NCI-H345 (cell line): ENCODE results near the gene CYP2J2.
"Not testable (repeated sequence)": the region's sequence is repeated elsewhere in the genome, so short reads cannot be mapped to it uniquely, and the experiment has no call there.

Experiments
- DNase-seq: peaks from one replicate; lab custom pipeline; 2025; lab: John Stamatoyannopoulos, UW

CYP2J2 gene

DNA sequence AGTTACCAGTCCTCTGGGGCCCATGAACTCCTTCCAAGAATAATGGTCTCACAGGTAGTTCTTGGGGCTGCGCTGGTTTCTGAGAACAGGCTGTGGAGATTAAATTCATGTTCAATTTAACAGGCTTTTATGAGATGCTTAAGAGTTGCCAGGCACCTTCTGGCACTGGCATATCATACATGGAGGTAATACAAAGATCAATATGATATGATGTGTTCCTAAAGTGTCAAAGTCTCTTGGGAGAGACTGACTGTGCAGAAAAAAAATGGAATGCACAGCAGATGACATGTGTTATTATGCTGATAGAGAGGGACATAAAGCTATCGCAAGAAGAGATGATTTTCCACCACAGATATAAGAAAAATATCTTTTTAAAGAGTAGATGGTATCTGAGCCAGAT lies 6.8 kb downstream of the CYP2J2 start:
- DNase-seq, result no peak

- DNase-seq, result no peak
Observed at GRCh38 chr1:59917785-59918180, 8.8 kb downstream of the CYP2J2 start.

GRCh38 chr1:59917026-59917784 lies 9.4 kb downstream of the CYP2J2 start:
- DNase-seq, result no peak

DNA sequence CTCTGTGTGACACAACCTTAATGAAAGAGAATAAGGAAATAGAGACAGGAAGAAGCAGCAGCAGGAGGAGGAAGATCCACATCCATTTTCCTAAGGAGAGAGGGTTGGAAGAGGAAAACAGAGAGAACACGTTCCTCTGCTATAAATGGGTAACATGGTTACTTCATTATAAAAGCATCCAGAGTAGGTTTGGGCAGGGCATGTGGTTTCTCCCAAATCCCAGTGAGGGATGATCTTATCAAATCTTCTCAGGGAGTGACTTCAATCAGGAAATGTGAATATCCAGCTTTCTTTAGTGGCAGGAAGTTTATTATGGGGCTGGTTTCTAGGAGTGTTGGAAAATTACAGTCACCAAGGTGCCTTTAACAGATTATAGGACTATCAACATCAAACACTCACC lies 11.1 kb downstream of the CYP2J2 start:
- DNase-seq, result no peak

DNA sequence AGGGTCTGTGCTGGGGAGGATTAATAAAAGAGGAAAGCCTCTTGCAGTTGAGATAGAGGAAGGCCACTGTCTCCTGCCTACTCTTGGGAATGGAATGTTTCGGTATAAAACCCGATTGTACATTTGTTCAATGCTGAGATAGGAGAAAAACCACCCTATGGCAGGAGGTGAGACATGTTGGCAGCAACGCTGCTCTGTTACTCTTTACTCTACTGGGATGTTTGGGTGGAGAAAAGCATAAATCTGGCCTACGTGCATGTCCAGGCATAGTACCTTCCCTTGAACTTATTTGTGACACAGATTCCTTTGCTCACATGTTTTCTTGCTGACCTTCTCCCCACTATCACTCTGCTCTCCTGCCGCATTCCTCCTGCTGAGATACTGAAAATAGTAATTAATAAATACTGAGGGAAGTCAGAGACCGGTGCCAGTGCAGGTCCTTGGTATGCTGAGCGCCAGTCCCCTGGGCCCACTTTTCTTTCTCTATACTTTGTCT lies 11.7 kb downstream of the CYP2J2 start:
- DNase-seq, result not testable (repeated sequence)

DNA sequence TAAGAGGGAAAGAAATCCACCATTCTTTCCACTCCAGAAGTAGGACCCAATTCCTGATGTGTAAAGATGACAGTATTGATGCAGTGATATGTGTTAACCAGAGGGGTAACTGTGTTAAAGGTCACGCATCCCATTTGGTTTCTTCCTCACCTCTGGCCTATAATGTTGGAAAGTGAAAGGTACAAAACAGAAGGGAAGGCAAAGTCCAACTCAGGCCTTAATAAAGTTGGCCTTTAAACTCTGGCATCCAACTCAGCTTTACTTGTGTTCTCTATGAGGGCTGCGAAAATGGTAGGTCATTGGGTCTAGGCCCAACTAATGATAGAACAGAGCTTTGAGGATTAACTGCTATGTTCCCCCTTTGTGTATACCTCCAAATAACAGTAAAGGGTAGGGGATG lies 17.9 kb downstream of the CYP2J2 start:
- DNase-seq, result no peak

GRCh38 chr1:59908084-59908483 lies 18.5 kb downstream of the CYP2J2 start:
- no peak for DNase-seq

GRCh38 chr1:59906931-59907330 lies 19.6 kb downstream of the CYP2J2 start:
- no peak for DNase-seq

- DNase-seq, result peak; percentile 12
Observed at GRCh38 chr1:59903141-59903754, 23.3 kb downstream of the CYP2J2 start.

GRCh38 chr1:59901770-59902388 lies 24.7 kb downstream of the CYP2J2 start:
- no peak for DNase-seq

DNA sequence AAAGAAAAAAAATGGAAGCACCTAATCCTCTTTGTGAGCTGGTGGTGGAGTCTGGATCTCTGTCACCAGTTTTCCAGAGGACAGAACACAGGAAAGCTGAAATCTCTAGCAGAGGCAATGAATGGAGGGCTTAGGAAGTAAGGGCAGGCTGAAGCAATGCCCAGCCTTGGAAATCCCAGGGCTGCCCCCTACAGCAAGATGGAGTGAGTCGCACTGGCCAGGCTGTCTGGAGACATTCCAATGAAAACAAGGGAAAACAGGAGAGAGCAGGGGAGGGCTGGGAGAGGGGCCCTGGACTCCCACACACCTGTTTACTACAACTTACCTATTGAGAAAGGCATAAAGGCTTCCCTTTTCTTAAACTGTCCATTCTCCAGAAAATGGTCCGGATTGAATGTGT lies 25.9 kb downstream of the CYP2J2 start:
- DNase-seq, result no peak

- no peak for DNase-seq
Observed at GRCh38 chr1:59898927-59899326, 27.6 kb downstream of the CYP2J2 start.

DNA sequence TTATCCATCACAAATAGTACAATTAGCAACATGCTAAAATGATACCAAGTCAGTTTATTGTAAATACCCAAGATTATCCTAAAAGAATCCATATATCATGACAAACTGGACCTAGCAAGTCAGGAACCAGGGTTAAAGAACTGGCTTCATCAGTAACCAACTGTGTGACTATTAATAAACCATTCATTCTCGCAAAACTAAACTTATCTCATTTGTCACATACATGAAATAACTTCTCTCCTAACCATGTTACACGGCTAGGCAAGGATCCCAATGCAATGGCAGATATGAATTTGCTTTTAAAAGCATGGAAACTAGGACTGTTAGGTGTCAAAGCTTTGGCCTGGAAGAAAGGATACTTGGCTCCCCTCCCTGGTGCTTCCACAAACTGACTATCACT lies 29.4 kb downstream of the CYP2J2 start:
- DNase-seq, result no peak

DNA sequence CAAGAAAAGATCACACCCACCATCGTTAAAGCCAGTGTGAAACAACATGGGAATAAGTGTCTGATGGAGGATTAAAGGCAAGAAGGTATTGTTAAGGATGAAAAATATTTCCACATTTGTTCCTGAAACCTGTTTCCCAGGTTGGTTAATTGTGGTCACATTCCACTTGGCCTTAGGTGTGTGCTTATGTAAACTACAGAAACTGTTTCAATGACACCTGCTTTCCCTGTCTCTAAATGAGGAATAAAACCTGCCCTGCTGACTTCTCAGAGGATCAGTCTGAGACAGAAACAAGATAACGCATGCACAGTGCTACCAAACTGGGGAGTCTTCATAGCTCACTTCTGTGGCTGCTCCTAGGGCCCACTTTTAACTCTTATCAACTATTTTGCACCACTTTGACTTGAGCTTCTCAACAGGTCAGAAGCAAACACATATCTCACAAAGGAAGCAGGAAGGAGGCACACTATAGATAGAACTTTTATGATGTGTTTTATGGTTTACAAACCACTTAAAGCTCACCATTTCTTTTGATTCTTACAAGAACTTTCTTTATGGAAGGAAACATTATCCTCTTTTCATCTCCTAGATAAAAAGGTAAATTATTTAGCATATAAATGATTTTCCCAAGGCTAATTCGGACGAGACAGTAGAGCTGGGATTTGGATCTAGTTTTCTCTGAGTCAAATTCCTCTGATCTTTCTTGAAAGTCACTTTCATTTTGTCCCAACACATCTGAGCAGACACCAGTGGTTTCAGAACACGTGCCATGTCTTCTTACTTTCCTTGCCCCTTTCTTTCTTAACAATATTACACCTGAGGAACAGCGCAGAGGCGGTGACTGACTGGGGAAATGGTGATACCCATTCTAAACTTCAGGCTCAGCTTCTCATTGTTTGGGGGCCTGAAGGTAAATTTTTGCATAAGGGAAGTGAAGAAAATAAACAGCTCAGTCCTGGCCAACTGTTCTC lies 33.4 kb downstream of the CYP2J2 start:
- peak; percentile 12 for DNase-seq

- DNase-seq, result no peak
Observed at GRCh38 chr1:59885160-59885832, 41.3 kb downstream of the CYP2J2 start.

- no peak for DNase-seq
Observed at GRCh38 chr1:59880735-59881134, 45.8 kb downstream of the CYP2J2 start.

DNA sequence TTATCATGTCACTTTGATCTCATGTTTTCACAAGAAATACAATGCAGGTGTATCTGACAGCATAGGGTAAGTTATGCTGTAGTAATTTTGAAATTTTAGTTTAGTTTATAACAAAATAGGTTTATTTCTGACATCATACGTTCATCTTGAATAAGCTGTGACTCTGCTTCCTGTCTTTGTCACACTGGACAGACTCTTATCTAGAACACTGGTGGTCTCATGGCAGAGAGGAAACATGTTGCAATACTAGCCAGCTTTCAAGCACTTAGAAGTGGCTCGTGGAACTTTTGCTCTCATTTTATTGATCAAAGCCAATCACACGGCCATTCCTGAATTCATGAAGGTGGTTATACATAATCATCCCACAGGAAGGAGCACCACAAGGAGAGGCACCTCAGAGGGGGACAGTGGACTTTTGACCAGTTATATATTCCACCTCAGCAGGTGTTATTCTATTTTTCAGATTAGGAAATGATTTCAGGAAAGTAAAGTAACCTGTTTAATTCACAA lies 46.5 kb downstream of the CYP2J2 start:
- DNase-seq, result no peak

DNA sequence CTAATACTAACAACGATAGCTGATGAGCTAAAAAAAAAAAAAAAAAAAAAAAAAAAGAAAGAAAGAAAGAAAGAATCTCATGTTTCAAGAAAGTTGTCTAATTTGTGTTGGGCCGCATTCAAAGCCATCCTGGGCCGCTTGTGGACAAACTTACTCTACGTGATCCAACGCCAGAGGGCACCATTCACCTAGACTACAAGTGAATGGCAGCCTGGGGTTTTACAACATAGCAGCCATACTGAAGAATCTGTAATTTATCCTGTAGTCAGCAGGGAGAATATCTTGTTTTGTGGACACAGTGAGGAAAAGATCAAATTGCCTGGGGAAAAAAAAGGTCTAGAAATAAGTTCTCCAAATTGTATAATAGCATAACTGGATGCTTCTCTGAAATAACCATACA lies 47.0 kb downstream of the CYP2J2 start:
- peak; percentile 58 for DNase-seq

- no peak for DNase-seq
Observed at GRCh38 chr1:59878370-59878769, 48.2 kb downstream of the CYP2J2 start.

- no peak for DNase-seq
Observed at GRCh38 chr1:59877108-59877682, 49.4 kb downstream of the CYP2J2 start.

DNA sequence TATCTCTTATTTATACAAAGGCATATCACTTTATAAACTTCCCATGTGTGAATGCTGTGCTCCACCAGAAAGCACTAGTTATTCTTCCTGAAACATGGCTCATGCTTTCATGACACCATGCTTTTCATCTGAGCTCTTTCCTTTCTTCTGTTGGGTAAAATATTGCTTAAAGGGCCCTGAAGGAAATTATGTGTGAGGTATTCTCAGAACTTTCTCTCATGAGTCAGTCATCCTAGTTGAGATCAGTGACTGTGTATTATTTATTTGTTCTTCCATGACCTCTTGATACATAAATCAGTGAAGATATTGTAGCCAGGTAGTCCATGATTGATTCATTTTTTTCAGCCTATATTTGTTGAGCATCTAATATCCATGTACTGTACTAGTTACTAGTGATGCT lies 54.8 kb downstream of the CYP2J2 start:
- DNase-seq, result no peak
